AG04449 (cell line): ENCODE data around the gene STX18.

Experiments
- CTCF ChIA-PET: fragments of 350-600 bp; formaldehyde crosslinking; extraction: SDS; loops from one replicate; lab custom pipeline; 2021; ENCODE audit warnings: antibody characterized with exemption; lab: Yijun Ruan, JAX
- POLR2A ChIA-PET: fragments of 400-600, 350-600 bp; formaldehyde crosslinking; extraction: SDS; loops from one replicate; lab custom pipeline; 2020; ENCODE audit warnings: antibody characterized with exemption, inconsistent platforms; lab: Yijun Ruan, JAX
- DNase-seq: peaks from one replicate; pipeline ENCODE4 v3.0.0-alpha.2; 2010; ENCODE audit warnings: low read depth, low spot score
- H3K4me3 ChIP-seq: 2 replicates; pipeline ENCODE4 v1.5.1; 2011; ENCODE audit warnings: low read depth, mild to moderate bottlenecking, control low read depth, low read length
- CTCF ChIP-seq: IDR thresholded peaks from one replicate; pipeline ENCODE4 v1.5.1; 2011; ENCODE audit warnings: mild to moderate bottlenecking, moderate library complexity, low read length, control low read depth, inconsistent platforms; ENCODE audit not compliant: insufficient read depth; ENCODE audit errors: missing control alignments

STX18 gene

DNA sequence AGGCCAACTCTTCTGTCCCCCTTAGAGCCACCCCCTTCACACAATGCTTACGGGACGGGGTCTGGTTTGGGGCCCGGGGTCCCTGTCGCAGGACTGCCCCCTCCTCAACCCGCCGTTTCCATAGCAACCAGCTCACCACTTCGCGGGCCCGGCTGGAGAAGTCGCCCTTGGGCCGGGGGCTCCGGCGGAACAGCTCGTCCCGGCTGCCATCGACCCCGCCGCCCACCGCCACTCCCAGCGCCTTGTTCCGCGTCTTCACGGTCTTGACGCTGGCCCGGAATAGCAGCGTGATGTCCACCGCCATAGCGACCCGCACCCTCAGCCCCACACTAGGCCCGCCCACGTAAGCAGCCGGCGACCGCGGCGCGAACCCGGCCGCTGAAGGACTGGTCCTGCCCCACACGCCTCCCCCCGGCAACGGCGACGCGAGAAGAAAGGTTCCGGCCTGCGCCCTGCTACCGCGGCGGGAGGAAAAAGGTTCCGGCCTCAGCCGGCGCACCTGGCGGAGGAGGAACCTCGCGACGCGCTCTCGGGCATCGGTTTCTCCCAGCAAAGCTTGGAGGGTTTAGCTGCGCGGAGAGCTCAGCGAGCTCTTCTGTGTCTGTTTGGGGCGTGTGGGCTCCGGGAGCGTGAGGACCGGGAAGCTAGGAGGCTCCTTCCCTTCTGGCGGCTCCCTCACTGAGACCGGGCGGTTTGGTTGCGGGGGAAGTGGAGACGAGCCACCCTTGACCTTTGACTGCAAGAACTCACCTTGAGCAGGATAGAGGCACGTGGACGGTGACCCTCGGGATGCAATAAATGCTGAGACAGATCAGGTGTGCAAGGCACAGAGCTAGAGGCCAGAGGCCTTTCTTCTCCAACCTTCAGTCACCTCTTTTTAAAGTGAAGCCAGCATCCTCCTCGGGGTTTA is at the start of gene STX18:
TSS of gene STX18 (minus strand) at position 388 of the 910 bp plus-strand sequence. CDS start at position 304, 84 bp downstream.
- peak within 1 kb of the TSS; percentile 84 for H3K4me3 ChIP-seq
- ChIA-PET CTCF (interaction anchor here (0.9 to 4.4 kb wide), 7 partner anchors 12 to 210 kb away, joined by 3 to 24 read pairs (median 4); no protein-coding TSS in a partner anchor), POLR2A (interaction anchor here (1.1 kb wide), 1 partner anchor 14 kb away, joined by 7 read pairs; no protein-coding TSS in a partner anchor)
- peak; percentile 24 for DNase-seq
- TF ChIP-seq CTCF, result no peak

- CTCF ChIA-PET, result interaction anchor here (1.1 kb wide), 2 partner anchors 10 to 18 kb away, joined by 3 to 6 read pairs; no protein-coding TSS in a partner anchor
Observed at GRCh38 chr4:4591071-4591470, 49.2 kb upstream of the STX18 start.

DNA sequence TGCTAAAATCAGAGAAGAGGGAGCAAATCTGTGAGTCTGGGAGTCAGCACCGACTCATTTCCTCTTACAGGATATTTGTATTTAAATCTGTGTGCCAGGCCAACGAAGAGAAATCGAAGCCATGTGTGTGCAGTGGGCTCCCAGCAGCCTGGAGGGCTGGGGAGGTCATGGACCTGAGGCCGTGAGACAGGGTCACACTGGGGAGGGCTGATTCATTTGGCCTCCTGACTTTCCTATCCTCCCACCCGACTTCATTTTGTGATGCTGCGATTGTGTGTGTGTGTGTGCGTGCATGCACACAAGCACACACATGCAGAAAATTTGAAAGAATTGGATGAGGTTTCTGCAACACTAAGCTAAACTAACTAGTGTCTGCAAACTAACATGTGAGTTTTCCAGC is 48.7 kb upstream of the STX18 start:
- CTCF ChIA-PET, result interaction anchor here (1.1 kb wide), 2 partner anchors 11 to 17 kb away, joined by 3 to 6 read pairs; no protein-coding TSS in a partner anchor
- TF ChIP-seq CTCF, result no peak
- POLR2A ChIA-PET, result no interaction called here
- no peak for DNase-seq
- no peak overlapping the region for H3K4me3 ChIP-seq

More at GRCh38 chr4:4591071-4591470, 49.2 kb upstream of the STX18 start:
- no peak for TF ChIP-seq CTCF
- POLR2A ChIA-PET, result no interaction called here
- DNase-seq, result no peak
- no peak overlapping the region for H3K4me3 ChIP-seq

- DNase-seq, result peak; percentile 65
- ChIA-PET CTCF (interaction anchor here (2.2 kb wide), 1 partner anchor 10 kb away, joined by 13 read pairs; no protein-coding TSS in a partner anchor), POLR2A (interaction anchor here (1.4 kb wide), 1 partner anchor 10 kb away, joined by 5 read pairs; no protein-coding TSS in a partner anchor)
- H3K4me3 ChIP-seq, result no peak overlapping the region
- TF ChIP-seq CTCF, result no peak
Observed at GRCh38 chr4:4585012-4585670, 43.3 kb upstream of the STX18 start.

- no peak for TF ChIP-seq CTCF
- POLR2A ChIA-PET, result no interaction called here
- no peak overlapping the region for H3K4me3 ChIP-seq
- CTCF ChIA-PET, result interaction anchor here (2.2 kb wide), 1 partner anchor 8 kb away, joined by 13 read pairs; no protein-coding TSS in a partner anchor
- no peak for DNase-seq
Observed at GRCh38 chr4:4583606-4584005, 41.8 kb upstream of the STX18 start.
